Muscle of leg (tissue), 11 donors: ENCODE results near the gene IL19. TPM values are rescaled to one million over a fixed set of nuclear protein-coding genes. Genes with fewer than 3 reads are reported as not detected.

Experiments
- DNase-seq: peaks from one replicate; pipeline ENCODE4 v3.0.0; 2013
- H3K27ac ChIP-seq: one replicate; pipeline ENCODE4 v1.5.1; 2013; ENCODE audit warnings: mild to moderate bottlenecking, low read length, control low read depth
- H3K27me3 ChIP-seq: one replicate; pipeline ENCODE4 v1.6.1; 2013; ENCODE audit warnings: low read length; ENCODE audit not compliant: control insufficient read depth, insufficient read depth
- H3K36me3 ChIP-seq: one replicate; pipeline ENCODE4 v1.6.1; 2013; ENCODE audit warnings: low read length; ENCODE audit not compliant: control insufficient read depth, insufficient read depth
- H3K4me1 ChIP-seq: one replicate; pipeline ENCODE4 v1.6.1; 2013; ENCODE audit warnings: low read length; ENCODE audit not compliant: control insufficient read depth, insufficient read depth
- H3K4me3 ChIP-seq: one replicate; pipeline ENCODE4 v1.5.1; 2013; ENCODE audit warnings: low read length, control low read depth
- H3K9me3 ChIP-seq: replicated peaks from 2 replicates; pipeline ENCODE4 v1.6.1; 2013; ENCODE audit warnings: low read depth, low read length; ENCODE audit not compliant: control insufficient read depth
- WGBS: methylation state at CpG from one replicate; pipeline ENCODE4 v1.1.5; 2013; ENCODE audit warnings: missing lambda C conversion rate; ENCODE audit not compliant: insufficient coverage; 5-methylcytosine and 5-hydroxymethylcytosine counted together
- polyA plus RNA-seq, 8 donors: library from polyadenylated mRNA; unstranded; fragments of 120-200 nt; gene quantifications; one replicate each; pipeline versions ENCODE4 v1.2.1 to v1.2.3, GENCODE V29; 2013; ENCODE audit warnings: inconsistent platforms in 1 of 8, low replicate concordance in 1 of 8; ENCODE audit not compliant: insufficient read length in 8 of 8, insufficient read depth in 1 of 8
- total RNA-seq: library from RNA; stranded (reverse); fragments of 120-200 nt; gene quantifications from one replicate; pipeline ENCODE4 v1.2.4, GENCODE V29; 2013

The IL19 gene
- total and polyA plus RNA-seq, 9 donors = not detected

DNA sequence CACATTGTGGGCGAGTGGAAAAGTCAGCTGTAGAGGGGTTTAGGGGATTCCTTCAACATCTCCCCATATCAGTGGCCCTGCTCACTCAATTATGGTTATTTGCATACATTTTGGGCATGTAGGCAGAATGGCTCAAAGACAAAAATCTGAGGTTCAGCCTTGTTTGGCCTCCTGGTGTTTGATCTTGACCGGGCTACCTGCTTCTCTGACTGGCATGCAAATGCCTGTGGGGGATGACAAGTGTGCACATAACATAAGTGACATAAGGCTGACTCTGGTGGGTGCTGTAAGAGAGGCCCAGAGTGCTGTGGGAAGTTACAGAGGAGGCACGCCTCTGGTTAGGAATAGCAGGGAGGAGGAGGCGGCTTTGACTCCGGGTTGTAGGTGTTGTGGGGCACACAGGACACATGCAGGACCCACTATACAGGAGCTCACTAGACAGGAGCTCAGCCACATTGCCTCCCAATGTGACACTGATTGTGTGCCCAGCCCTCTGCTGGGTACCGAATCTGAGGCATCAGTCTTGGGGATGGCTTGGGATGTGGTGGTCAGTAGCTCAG lies 29.4 kb upstream of the IL19 start:
- H3K27me3 ChIP-seq = no peaks in the 10 kb centered on the region
- H3K4me3 ChIP-seq = no peak overlapping the region
- no peaks in the 10 kb centered on the region for H3K9me3 ChIP-seq
- no peak overlapping the region for H3K27ac ChIP-seq
- WGBS = 91% methylated on average over 5 of the region's 6 CpGs
- DNase-seq = no peak
- H3K4me1 ChIP-seq = peaks cover 18% of the 10 kb centered on the region
- peaks cover 2% of the 10 kb centered on the region for H3K36me3 ChIP-seq

- WGBS = no CpG with 5 or more reads among the region's 13 CpGs
- Histone ChIP-seq H3K27me3 (no peaks in the 10 kb centered on the region), H3K27ac (no peak overlapping the region), H3K4me3 (no peak overlapping the region), H3K9me3 (no peaks in the 10 kb centered on the region), H3K36me3 (peaks cover 2% of the 10 kb centered on the region), H3K4me1 (peaks cover 18% of the 10 kb centered on the region)
- DNase-seq = no peak
Measured at GRCh38 chr1:206742719-206743383, 27.7 kb upstream of the IL19 start.

- Histone ChIP-seq H3K4me3 (no peak overlapping the region), H3K9me3 (no peaks in the 10 kb centered on the region), H3K4me1 (peaks cover 3% of the 10 kb centered on the region), H3K27ac (no peak overlapping the region), H3K27me3 (peaks cover 2% of the 10 kb centered on the region), H3K36me3 (no peaks in the 10 kb centered on the region)
- no peak for DNase-seq
- 100% methylated on average over 1 of the region's 4 CpGs for WGBS
Measured at GRCh38 chr1:206744683-206745082, 25.9 kb upstream of the IL19 start.

DNA sequence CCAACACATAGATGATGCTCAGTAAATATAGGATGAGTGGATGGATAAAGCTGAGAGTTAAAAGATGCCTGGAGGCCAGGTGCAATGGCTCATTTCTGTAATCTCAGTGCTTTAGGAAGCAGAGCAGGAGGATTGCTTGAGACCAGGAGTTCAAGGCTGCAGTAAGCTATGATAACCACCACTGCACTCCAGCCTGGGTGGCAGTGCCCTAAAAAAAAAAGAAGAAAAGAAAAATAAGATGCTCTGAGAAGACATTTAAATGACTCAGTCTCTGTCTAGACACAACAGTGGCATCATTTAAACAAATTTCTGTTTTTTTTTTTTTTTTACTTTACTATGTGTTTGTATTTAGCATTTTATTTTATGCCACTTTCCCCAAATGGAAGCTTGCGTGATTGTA lies 25.3 kb upstream of the IL19 start:
- Histone ChIP-seq H3K9me3 (no peaks in the 10 kb centered on the region), H3K4me1 (no peaks in the 10 kb centered on the region)
- no CpG with 5 or more reads among the region's 1 CpG for WGBS

DNA sequence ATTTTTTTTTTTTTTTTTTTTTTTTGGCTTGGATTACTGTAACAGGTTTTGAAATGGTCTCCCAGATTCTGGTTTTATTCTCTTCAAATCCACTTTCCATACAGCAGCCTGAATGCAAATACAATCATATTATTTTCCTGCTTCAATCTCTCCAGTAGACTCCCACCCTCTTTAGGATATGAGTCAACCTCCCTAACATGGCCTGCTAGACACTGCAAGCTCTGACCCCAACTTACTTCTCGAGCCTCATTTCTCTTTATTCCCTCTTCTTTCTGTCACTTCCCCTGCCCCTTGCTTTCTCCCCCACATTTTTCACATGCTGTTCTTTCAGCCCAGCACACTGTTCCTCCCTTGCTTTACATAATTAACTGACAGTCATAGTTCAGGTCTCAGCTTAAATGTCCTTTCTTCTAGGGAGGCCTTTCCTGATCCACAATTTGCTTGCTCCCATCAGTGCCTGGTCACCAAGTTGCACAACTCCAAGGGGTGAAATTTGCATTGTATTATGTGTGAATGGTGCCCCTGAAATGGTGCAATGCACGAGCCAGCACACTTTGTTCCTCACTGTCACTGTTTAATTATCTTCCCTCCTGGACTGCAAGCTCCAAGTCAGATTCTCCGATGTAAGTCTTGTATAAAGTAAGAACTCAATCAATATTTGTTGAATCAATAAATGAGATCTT lies 22.1 kb upstream of the IL19 start:
- H3K4me3 ChIP-seq = no peak overlapping the region
- H3K4me1 ChIP-seq = no peaks in the 10 kb centered on the region
- WGBS = 73% methylated on average over 1 of the region's 3 CpGs
- no peak overlapping the region for H3K27ac ChIP-seq
- no peaks in the 10 kb centered on the region for H3K9me3 ChIP-seq
- peaks cover 3% of the 10 kb centered on the region for H3K27me3 ChIP-seq
- H3K36me3 ChIP-seq = no peaks in the 10 kb centered on the region
- no peak for DNase-seq

More for the DNA sequence above, 25.3 kb upstream of the IL19 start:
- no peak for DNase-seq
- no peaks in the 10 kb centered on the region for H3K36me3 ChIP-seq
- H3K4me3 ChIP-seq = no peak overlapping the region
- no peak overlapping the region for H3K27ac ChIP-seq
- H3K27me3 ChIP-seq = peaks cover 3% of the 10 kb centered on the region

DNA sequence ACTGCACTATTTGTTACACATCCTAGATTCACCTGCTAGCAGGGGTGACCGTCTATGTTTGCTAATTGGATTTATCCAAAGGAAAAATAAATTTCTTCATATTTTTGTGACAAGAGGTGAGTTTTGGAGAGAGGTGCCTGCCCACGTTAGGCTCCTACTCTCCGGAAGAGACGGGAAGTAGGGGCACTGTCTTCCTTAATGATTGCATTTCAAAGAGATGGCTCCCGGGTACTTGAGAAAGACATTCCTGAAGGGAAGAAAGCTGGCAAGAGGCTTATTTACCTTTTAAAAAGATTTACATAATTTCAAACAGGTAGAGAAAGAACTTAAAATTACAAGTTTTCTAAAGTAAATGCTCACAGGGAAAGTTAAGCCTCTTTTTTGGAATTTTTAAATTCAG lies 18.7 kb upstream of the IL19 start:
- WGBS = no CpG with 5 or more reads among the region's 5 CpGs
- no peaks in the 10 kb centered on the region for H3K36me3 ChIP-seq
- H3K4me3 ChIP-seq = no peak overlapping the region
- no peak for DNase-seq
- peaks cover 3% of the 10 kb centered on the region for H3K27me3 ChIP-seq
- no peak overlapping the region for H3K27ac ChIP-seq
- H3K4me1 ChIP-seq = no peaks in the 10 kb centered on the region
- H3K9me3 ChIP-seq = no peaks in the 10 kb centered on the region

DNA sequence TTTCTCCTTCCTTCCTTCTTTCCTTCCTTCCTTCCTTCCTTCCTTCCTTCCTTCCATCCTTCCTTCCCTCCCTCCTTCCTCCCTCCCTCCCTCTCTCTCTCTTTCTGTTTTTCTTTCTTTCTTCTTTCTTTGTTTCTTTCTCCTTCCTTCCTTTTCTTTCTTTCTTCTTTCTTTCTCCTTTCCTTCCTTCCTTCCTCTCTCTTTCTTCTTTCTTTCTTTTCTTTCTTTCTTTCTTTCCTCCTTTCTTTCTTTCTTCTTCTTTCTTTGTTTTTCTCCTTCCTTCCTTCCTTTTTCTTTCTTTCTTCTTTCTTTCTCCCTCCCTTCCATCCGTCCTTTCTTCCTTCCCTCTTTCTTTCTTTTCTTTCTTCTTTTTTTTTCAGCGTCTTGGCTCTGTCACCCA lies 18.1 kb upstream of the IL19 start:
- WGBS = 93% methylated on average over 2 of the region's 2 CpGs
- H3K27ac ChIP-seq = no peak overlapping the region
- no peaks in the 10 kb centered on the region for H3K36me3 ChIP-seq
- DNase-seq = no peak
- H3K9me3 ChIP-seq = no peaks in the 10 kb centered on the region
- H3K4me3 ChIP-seq = no peak overlapping the region
- H3K27me3 ChIP-seq = peaks cover 3% of the 10 kb centered on the region
- H3K4me1 ChIP-seq = no peaks in the 10 kb centered on the region

DNA sequence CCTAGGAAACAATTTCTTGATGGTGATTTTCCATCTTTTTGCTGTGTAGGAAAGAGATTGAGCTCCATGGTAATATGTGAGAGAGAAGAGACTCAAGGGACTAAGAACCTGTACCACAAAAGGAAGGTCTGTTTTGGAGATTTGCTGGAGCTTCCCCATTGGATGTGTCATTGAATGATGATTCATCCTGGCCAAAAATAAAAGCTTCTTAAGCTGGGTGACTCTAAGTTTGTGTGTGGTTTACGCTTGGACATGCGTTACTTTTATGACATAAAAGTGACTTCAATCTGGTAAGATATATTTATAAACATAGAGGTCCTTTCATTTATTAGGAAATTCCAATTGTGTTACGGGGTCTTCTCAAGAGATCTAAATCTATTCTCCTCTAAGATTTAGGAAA lies 17.4 kb upstream of the IL19 start:
- H3K36me3 ChIP-seq = no peaks in the 10 kb centered on the region
- no peaks in the 10 kb centered on the region for H3K9me3 ChIP-seq
- H3K27ac ChIP-seq = no peak overlapping the region
- H3K27me3 ChIP-seq = peaks cover 3% of the 10 kb centered on the region
- no CpG with 5 or more reads among the region's 3 CpGs for WGBS
- no peaks in the 10 kb centered on the region for H3K4me1 ChIP-seq
- no peak overlapping the region for H3K4me3 ChIP-seq
- DNase-seq = no peak

DNA sequence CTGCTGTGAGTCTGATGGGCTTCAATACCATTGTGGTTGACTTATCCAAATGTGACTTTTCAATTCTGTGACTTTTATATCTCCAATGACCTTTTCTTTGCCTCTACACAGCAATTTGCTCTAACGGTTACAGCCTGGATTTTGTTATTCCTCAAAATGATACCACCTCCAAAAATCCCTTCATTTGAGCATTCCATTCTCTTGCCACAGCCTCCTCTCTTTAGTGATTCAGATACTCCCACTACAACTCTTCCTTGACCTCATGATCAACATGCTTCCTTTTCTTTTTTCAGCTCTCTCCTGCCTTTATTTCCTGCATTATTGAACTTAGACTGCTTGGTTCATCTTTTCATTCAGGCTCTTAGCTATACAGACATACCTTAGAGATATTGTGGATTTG lies 16.6 kb upstream of the IL19 start:
- Histone ChIP-seq H3K4me3 (no peak overlapping the region), H3K4me1 (no peaks in the 10 kb centered on the region), H3K36me3 (no peaks in the 10 kb centered on the region), H3K9me3 (no peaks in the 10 kb centered on the region), H3K27ac (no peak overlapping the region), H3K27me3 (peaks cover 3% of the 10 kb centered on the region)
- 46% methylated on average over 1 of the region's 1 CpG for WGBS
- no peak for DNase-seq

DNA sequence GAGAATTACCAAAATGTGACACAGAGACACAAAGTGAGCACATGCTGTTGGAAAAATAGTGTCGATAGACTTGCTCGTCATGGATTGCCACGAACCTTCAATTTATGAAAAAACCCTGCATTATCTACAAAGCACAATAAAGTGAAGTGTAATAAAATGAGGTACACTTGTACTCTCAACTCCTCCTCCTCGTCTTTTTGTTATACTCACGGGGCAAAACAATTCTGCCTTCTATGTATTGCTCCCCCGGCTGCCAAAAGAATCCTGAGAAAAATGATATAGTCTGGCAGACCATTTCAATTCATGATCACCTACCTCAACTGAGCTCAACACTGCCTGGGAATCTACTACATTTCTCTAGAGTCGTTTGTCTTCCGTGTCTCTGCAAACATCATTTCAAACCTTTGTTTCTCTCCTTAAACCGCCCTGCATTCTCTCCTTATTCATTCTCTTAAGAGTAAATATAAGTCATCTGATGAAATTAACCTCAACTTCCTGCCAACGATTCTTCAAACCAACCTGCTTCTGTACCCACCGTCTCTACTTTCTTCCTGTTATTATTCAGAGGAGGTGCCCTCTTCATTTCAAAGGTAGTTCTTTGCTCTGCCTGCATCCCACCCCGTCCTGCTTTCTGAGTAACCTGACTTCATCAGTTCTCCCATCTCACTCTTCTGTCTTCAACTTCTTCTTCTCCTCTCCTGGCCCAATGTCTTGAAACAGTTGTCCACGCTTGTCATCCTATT lies 12.9 kb upstream of the IL19 start:
- H3K4me1 ChIP-seq = no peaks in the 10 kb centered on the region
- H3K36me3 ChIP-seq = no peaks in the 10 kb centered on the region
- no peak overlapping the region for H3K4me3 ChIP-seq
- WGBS = 86% methylated on average over 3 of the region's 13 CpGs
- peaks cover 3% of the 10 kb centered on the region for H3K27me3 ChIP-seq
- no peak for DNase-seq
- H3K27ac ChIP-seq = no peak overlapping the region
- no peaks in the 10 kb centered on the region for H3K9me3 ChIP-seq
